ENCODE results near the gene MASP1.

MASP1 gene

GRCh38 chr3:187291512-187292132 lies at the start of gene MASP1:
MASP1 (minus strand) TSS chr3:187291737; CDS start chr3:187291632, 105 bp downstream.
- TF ChIP-seq ZFP3 (CRISPR knock-in tag; IDR thresholded peaks at IDR 0.05) = no peak
- TF ChIP-seq CREB5 (CRISPR knock-in tag; IDR thresholded peaks at IDR 0.05; ENCODE audit: low read depth) = no peak
- TF ChIP-seq GLIS3 (CRISPR knock-in tag; IDR thresholded peaks at IDR 0.05) = no peak
- TF ChIP-seq POU6F1 (CRISPR knock-in tag; IDR thresholded peaks at IDR 0.05; ENCODE audit: borderline replicate concordance, low read depth) = no peak
- TF ChIP-seq TSHZ2 (CRISPR knock-in tag; IDR thresholded peaks at IDR 0.05) = no peak
- TF ChIP-seq TOX (CRISPR knock-in tag; IDR thresholded peaks at IDR 0.05; ENCODE audit: borderline replicate concordance) = no peak
- no peak for TF ChIP-seq PPARA (CRISPR knock-in tag; IDR thresholded peaks at IDR 0.05; ENCODE audit: borderline replicate concordance)
- TF ChIP-seq ARNTL (CRISPR knock-in tag; IDR thresholded peaks at IDR 0.05; ENCODE audit: borderline replicate concordance, low read depth) = no peak
- no peak for TF ChIP-seq ESRRG (CRISPR knock-in tag; IDR thresholded peaks at IDR 0.05)
- TF ChIP-seq CSRNP3 (CRISPR knock-in tag; IDR thresholded peaks at IDR 0.05) = no peak
- TF ChIP-seq ISL1 (CRISPR knock-in tag; IDR thresholded peaks at IDR 0.05) = no peak
- TF ChIP-seq ZC3H10 (CRISPR knock-in tag; IDR thresholded peaks at IDR 0.05) = no peak
- TF ChIP-seq ZNF8 (CRISPR knock-in tag; IDR thresholded peaks at IDR 0.05) = no peak
- no peak for TF ChIP-seq ZNF70 (CRISPR knock-in tag; IDR thresholded peaks at IDR 0.05)
- no peak for TF ChIP-seq RARB (CRISPR knock-in tag; IDR thresholded peaks at IDR 0.05)
- no peak for TF ChIP-seq PATZ1 (CRISPR knock-in tag; IDR thresholded peaks at IDR 0.05; ENCODE audit: borderline replicate concordance)
- no peak for TF ChIP-seq SNAI2 (CRISPR knock-in tag; IDR thresholded peaks at IDR 0.05)

GRCh38 chr3:187340578-187340977 lies 49.0 kb upstream of the MASP1 start:
- TF ChIP-seq ZNF70 (CRISPR knock-in tag; IDR thresholded peaks at IDR 0.05) = no peak
- no peak for TF ChIP-seq TSHZ2 (CRISPR knock-in tag; IDR thresholded peaks at IDR 0.05)
- no peak for TF ChIP-seq POU6F1 (CRISPR knock-in tag; IDR thresholded peaks at IDR 0.05; ENCODE audit: borderline replicate concordance, low read depth)
- no peak for TF ChIP-seq ZC3H10 (CRISPR knock-in tag; IDR thresholded peaks at IDR 0.05)
- TF ChIP-seq ARNTL (CRISPR knock-in tag; IDR thresholded peaks at IDR 0.05; ENCODE audit: borderline replicate concordance, low read depth) = no peak
- TF ChIP-seq ZFP3 (CRISPR knock-in tag; IDR thresholded peaks at IDR 0.05) = no peak
- no peak for TF ChIP-seq TCF4 (CRISPR knock-in tag; IDR thresholded peaks at IDR 0.05; ENCODE audit: borderline replicate concordance)
- no peak for TF ChIP-seq ZNF8 (CRISPR knock-in tag; IDR thresholded peaks at IDR 0.05)
- no peak for ATAC-seq

More at GRCh38 chr3:187291512-187292132, at the start of gene MASP1:
- peak; percentile 30; the same call in 1 of the 3 replicates for ATAC-seq

All from SK-N-SH treated with all-trans-retinoic acid at 6 μM for 48 hours (cell line).